GM12864 (cell line): ENCODE results near the gene CLEC7A.
A peak's percentile ranks its signal among the peaks of the same experiment; 100 is the strongest.

ENCODE experiments used
- DNase-seq: peaks from one replicate; pipeline ENCODE4 v3.0.0-alpha.2; 2011; ENCODE audit warnings: low read depth
- H3K4me3 ChIP-seq: 2 replicates; pipeline ENCODE4 v1.5.1; 2011; ENCODE audit warnings: mild to moderate bottlenecking, low read depth, low read length, control low read depth
- CTCF ChIP-seq: IDR thresholded peaks from 2 replicates; pipeline ENCODE4 v1.5.1; 2011; ENCODE audit warnings: low read depth, mild to moderate bottlenecking, moderate library complexity, low read length, control low read depth, inconsistent platforms; ENCODE audit errors: missing control alignments

The CLEC7A gene

GRCh38 chr12:10158406-10158805 lies 28.4 kb upstream of the CLEC7A start:
- DNase-seq = no peak
- TF ChIP-seq CTCF = no peak

DNA sequence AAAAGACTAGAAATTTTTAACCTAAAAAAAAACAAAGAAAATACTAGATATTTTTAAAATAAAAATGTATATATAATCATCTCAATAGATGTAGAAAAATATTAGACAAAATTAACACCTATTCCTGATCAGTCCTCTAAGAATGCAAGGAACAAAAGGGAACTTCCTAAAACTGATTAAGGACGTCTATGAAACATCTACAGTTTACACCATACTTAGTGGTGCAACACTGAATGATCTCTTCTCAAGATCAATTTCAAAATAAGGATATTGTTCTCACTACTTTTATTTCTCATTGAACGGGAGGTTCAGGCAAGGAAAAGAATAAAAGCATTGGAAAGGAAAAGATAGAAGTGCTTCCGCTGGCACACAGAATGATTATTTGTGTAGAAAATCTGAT lies 26.0 kb upstream of the CLEC7A start:
- DNase-seq = no peak
- H3K4me3 ChIP-seq = no peak overlapping the region
- no peak for TF ChIP-seq CTCF

More at GRCh38 chr12:10158406-10158805, 28.4 kb upstream of the CLEC7A start:
- no peak overlapping the region for H3K4me3 ChIP-seq

DNA sequence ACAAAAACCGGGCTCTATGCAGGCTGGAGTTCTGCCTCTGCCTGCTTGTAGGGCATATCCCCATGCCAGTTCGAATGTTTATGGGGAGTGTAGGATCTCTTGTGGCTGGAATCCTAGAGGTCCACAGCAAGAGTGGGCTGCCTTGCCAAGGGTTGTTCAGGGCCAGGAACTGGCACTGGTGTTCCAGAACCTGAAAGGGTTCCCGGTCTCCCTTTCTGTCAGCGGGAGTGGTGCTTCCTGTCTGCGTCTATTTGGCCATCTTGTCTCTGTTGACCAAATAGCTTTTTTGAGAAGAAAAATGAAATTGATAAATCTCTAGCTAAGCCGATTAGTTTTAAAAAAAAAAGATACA lies 24.1 kb upstream of the CLEC7A start:
- DNase-seq = no peak
- H3K4me3 ChIP-seq = no peak overlapping the region; the same call in 1 of the 2 replicates
- TF ChIP-seq CTCF = no peak

GRCh38 chr12:10153271-10154144 lies 23.5 kb upstream of the CLEC7A start:
- TF ChIP-seq CTCF = peak; percentile 74
- peak overlapping the region; percentile 47 for H3K4me3 ChIP-seq
- DNase-seq = no peak

- TF ChIP-seq CTCF = no peak
- no peak overlapping the region for H3K4me3 ChIP-seq
- DNase-seq = no peak
Measured at GRCh38 chr12:10151621-10152020, 21.6 kb upstream of the CLEC7A start.

DNA sequence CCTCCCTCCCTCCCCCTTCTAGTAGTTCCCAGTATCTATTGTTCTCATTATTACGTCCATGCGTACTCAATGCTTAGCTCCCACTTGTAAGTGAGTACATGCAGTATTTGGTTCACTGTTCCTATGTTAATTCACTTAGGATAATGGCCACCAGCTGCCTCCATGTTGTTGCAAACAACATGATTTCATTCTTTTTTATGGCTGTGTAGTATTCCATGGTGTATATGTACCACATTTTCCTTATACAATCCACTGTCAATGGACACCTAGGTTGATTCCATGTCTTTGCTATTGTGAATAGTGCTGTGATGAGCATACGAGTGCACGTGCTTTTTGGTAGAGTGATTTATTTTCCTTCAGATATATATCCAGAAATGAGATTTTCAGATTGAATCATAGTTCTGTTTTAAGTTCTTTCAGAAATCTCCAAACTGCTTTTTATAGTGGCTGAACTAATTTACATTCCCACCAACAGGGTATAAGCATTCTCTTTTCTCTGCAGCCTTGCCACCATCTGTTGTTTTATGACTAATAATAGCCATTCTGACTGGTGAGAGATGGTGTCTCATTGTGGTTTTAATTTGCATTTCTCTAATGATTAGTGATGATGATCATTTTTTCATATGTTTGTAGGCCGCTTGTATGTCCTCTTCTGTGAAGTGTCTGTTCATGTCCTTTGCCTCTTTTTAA lies 17.9 kb upstream of the CLEC7A start:
- H3K4me3 ChIP-seq = no peak overlapping the region
- DNase-seq = no peak
- no peak for TF ChIP-seq CTCF
